Dermis blood vessel endothelial cell (primary cell): ENCODE data around the gene B4GALT5. TPM values are rescaled to one million over a fixed set of nuclear protein-coding genes. Genes with fewer than 3 reads are reported as not detected.
A peak's percentile ranks its signal among the peaks of the same experiment; 100 is the strongest.
"Not testable (repeated sequence)": the region's sequence is repeated elsewhere in the genome, so short reads cannot be mapped to it uniquely, and the experiment has no call there.

Experiments used
- DNase-seq: peaks from one replicate; pipeline ENCODE4 v3.0.0; 2010
- total RNA-seq: library from RNA; depleted of rRNA; stranded (reverse); fragments of >200 nt; gene quantifications from 2 replicates; pipeline ENCODE4 v1.2.3, GENCODE V29; 2014

B4GALT5 gene
- total RNA-seq, 1 donor from 2014 or later: 63.3 TPM

DNA sequence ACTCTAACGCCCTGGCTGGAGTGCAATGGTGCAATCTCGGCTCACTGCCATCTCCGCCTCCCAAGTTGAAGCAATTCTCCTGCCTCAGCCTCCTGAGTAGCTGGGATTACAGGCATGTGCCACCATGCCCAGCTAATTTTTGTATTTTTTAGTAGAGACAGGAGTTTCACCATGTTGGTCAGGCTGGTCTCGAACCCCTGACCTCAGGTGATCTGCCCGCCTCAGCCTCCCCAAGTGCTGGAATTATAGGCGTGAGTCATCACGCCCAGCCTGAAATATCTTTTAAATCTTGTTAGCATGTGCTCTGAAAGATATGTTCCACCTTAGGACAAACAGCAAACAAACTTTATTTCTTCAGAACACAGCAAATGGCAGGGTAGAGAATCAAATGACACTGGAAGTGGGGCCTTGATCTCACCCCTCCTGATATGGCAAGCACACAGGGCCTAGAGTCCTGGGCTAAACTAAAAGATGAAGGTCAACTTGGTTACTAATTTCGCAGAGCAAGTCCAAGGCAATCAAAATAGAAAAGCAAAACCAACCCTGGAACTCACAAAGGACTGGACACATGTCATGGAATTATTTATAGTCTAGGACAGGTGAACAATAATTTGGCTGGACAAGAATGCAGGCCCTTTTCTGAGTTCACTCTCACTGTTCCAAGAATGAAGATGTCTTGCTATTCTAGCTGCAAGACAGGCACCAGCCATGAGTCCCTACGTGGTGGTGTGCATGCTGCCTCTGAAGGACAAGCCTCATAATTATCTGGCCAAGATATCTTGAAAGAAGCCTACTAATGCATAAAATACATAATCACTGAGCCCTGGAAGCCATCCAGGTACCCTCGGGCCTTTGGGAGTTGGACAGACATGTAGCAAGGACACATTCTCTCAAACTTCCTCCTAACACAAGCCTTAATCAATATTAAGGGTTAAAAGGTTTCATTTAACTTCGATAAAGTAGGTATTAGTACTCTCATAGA is 35.6 kb downstream of the B4GALT5 start:
- DNase-seq: no peak

DNA sequence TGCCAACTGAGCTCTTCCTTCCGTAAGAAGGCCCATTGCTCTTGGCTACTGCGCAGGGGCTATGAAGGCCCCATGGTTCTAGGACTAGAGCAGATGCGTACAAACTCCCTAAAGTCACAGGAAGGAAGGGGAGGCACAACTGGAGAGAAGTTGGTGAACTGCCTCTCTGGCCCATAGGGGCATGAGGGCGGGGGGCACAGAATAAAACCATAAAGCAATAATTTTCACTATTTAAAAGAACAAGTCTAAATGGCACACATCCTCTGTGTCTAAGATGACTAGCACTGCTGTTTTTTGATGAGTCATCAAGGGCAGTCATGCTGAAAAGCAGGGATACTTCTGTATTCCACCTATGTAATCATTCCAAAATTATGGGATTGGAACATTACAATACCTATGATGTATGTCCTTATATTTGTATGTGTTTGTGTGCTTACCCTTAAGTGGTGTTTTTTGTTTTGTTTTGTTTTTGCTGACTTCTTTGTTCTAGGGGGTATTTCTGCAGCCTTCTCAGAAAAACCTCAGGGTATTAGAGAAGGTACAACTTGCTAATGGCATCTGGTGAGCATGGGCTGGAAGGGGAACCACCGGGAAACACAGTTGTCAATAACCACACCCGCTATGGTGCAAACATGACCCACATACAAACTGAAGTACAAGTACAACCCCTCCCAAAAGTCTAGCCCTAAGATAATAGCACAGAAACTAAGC is 36.9 kb downstream of the B4GALT5 start:
- peak; percentile 47 for DNase-seq

DNA sequence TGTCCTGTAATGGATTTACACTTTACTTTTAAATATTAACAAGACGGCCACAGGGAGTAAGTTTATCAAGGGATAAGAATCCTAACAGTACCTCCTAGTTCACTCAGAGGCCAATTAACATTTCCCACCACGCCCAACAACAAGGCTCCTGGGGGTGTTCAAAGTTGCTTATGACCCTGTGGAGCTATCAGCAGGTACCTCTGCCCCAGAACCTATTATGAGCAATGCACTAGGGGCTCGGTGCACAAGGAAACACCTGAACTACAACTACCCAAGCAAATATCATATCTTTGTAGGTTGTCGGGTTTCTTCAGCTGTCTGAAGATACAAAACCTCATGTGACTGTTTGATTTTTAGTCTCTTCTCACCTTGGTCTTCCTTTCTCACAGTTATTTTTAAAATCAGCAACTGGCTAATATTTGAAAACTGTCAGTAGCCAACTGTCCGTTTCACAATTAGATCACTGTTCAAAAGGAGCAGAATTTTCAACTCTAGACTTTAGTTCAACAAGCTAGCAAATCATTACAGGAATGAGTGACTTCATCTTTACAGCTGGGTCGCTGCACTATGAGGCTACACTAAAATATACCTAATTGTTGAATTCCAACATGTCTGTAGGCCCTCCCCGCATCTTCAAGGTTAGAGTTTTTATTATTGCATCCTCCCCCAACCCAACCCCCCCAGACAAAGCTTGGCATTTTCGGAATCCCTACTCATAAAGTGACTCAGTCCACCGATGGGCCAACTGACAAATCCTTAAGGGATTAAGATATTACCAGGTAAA is 38.1 kb downstream of the B4GALT5 start:
- no peak for DNase-seq

DNA sequence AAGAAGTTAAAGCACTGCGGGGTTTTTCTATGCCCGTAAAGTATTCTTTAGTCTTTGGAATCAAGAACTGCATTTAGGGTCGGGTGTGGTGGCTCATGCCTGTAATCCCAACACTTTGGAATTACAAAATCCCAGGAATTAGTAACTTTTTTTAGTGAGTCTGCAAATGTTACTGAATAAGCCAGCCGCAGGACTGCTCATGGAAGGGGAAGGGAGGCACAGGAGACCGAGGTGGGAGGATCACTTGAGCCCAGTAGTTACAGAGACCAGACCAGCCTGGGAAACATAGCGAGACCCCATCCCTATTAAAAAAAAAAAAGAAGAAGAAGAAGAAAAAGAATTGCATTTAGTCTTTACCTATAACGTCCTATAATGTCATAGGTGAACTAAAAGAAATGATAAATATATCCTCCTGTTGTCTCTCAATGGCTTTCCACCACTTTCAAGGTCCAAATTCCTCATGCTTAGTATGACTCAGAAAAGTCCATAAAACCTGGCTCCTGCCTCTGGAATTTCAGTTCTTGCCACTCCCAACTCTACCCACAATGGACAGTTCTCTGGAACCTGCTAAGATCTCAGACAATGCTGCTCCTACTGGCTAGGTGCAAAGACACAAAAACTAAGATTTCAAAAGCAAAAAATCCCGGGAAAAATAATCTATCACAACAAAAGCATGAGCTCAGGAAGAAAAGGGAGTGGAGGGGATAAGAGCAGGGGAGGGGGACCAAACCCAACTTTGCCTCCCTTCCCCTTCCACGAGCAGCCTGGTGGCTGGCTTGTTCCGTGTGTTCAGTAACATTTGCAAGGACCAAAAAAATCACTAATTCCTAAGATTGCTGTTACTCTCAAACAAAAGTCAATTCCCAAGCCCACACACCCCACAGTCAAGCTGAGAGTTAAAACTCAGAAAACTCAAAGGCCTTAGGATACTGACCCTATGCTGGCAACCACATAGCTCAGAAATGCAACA is 39.0 kb downstream of the B4GALT5 start:
- peak; percentile 60 for DNase-seq

DNA sequence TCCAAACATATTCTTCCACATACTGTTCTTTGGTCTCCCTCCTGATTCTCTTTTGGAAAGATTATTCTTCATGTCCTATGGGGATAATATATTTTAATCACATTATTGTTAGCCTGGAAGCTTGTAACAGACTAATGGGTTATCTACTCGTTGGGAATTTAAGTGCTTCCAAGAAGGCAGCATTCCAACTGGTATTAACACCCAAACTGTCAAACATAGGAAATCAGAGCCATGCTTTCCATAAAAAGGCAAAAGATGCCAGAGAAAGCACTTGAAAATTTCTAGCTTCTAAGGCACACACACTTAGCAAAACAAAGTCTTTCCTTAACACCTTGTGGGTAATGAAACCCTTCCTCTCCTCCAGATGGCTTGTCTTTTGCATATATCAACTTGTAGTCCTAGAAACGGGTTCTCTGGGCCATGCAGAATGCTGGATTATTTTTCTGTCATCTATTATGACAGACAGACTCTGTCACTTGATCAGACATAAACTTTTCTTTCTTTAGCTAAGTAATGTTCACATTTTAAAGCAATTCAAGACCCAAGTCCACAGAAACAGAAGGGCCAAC is 41.5 kb downstream of the B4GALT5 start:
- no peak for DNase-seq

DNA sequence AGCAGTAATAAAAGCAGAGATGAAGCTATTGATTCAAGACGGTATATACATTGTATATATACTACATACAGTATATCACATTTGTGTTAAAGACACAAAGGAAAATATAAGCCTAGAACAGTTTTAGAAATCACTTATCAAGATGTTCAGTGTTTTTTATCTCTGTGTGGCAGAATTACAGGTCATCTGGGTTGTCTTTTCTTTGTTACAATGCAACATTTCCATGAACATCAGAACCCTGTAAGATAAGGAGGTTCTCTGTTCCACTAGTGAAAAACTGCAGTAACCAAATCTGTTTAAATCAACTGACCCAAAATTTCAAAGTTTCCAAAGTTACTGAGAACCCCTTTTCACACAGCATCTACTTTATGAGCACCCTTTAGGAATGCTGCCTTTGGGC is 42.2 kb downstream of the B4GALT5 start:
- DNase-seq: no peak

DNA sequence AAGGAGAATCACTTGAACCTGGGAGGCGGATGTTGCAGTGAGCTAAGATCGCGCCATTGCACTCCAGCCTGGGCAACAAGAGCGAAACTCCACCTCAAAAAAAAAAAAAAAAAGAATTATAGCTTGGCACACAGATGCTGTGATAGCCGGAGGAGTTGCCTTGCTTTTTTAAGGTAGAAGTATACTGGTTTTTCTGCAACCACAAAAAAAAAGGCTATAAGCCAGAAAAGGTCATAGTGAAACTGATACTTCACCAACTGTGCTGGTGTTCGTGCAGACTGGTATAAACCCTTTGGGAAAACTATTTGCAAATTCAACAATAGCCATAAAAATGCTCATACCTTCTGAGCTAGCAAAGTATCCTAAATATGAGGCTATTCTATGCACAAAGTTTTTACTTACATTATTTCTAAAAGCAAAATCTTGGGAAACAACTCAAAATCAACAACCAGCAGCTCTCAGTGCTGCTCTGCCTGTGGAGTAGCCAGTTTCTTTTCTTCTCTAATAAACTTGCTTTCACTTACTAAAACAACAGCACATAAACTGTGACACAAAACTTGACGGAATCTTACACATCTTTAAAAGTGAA is 44.0 kb downstream of the B4GALT5 start:
- DNase-seq: no peak

DNA sequence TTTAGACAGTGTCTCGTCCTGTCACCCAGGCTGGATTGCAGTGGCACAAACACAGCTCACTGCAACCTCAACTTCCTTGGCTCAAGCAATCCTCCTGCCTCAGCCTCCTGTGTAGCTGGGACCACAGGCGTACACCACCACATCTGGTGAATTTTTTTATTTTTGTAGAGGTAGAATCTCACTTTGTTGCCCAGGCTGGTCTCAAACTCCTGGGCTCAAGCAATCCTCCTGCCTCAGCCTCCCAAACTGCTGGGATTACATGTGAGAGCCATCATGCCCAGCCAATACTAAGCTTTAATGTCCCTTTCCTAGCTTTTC is 44.8 kb downstream of the B4GALT5 start:
- DNase-seq: not testable (repeated sequence)

DNA sequence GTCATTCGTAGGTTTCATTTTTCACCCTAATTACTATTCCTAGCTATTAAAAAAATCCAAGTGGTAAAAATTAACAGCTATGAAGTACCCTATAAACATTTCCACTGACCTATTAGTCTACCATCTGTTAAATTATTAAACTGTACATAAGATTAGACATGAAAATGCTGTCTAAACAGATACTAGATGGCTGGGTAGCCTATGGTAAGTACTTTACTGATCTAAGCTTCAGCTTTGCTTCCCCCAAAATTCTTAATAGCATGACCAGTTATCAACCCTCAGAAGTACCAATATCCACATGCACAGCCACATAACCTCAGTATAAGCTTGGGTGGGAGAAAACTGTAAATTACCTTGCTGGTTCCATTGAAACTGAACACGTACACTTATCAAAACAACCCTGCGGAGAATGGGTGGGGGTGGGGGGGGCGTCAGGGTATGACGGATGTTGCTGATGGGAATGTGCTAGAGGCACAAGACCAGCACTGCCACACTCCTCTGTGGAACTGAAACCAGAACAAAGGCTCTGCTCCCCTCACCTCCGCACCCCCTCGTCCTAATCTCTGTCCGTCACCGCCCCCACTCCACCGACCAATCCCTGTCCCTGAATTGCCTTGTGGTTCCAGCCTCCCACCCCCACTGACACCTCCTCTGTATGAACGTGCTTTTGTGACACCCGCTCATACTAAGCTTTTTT is 45.3 kb downstream of the B4GALT5 start:
- DNase-seq: no peak

DNA sequence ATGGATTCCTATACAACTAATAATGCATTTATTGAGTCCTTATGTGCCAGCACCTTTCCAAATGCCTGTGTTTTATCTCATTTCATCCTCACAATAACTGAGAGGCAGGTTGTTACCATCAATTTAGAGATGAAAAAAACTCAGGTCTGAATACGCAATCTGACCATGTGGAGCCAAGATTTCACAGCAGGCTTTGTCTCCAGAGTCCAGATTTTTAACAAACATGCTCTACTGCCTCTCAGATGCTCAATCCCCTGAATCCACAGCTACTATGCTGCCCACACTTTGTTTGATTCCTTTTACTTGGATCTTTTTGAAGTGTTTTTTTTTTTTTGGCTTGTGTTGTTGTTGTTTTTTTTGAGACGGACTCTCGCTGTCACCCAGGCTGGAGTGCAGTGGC is 46.8 kb downstream of the B4GALT5 start:
- no peak for DNase-seq

DNA sequence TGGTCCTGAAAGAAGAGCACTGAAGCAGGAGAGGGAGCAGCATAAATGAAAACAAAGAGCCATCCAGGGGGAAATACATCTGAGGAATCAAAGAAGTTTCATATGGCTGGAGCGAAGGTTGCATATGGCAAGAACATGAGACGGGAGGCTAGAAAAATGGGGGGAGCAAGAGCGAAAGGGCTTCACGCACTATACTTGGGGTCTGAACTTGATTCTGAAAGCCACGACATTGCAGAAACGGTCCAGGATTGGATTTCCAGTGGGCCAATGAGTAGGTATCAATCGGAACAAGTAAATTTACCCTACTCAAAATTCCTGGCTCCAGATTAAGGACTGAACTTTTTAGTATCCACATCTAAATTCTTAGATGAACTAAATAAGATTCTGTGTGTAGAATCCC is 47.9 kb downstream of the B4GALT5 start:
- DNase-seq: no peak

DNA sequence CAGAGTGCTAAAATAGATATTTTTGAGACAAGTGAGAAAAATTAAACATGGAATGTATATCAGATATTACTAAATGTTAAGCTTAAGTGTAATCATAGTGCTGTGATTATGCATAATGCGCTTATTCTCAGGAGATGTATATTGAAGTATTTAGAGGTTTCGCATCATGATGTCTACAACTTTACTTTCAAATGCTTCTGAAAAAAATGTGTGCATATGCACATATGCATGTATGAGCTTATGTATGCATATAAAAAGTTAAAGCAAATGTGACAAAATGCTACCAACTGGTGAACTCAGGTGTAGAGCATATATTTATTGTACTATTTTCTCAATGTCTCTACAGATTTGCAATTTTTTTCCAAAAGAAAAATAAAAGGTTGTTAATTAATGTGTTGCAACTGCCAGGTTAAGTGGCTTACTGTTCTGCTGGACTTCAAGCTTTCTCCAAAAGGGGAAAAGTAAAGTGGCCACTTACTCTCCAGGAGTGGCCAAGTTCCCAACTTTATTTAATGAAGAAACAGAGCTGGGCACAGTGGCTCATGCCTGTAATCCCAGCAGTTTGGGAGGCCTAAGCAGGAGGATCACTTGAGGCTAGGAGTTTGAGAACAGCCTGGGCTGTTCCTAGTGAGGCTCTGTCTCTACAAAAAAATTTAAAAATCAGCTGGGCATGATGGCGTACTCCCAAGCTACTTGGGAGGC is 48.9 kb downstream of the B4GALT5 start:
- no peak for DNase-seq

DNA sequence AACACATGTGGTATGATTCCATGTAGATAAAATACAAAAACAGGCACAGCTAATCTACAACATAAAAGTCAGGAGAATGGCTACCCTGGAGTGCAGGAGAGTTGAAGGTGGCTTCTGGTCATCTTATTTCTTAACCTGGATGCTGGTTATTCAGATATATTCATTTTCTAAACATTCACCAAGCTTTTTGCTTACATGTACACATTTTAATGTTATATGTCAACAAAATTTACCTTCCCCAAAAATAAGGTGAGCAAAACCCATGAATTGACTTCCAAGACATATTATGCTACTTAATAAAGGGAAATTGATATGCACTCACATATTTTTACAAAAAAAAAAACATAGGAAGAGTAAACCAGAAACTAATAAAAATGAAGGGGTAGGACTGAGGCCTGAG is 50.6 kb downstream of the B4GALT5 start:
- no peak for DNase-seq

DNA sequence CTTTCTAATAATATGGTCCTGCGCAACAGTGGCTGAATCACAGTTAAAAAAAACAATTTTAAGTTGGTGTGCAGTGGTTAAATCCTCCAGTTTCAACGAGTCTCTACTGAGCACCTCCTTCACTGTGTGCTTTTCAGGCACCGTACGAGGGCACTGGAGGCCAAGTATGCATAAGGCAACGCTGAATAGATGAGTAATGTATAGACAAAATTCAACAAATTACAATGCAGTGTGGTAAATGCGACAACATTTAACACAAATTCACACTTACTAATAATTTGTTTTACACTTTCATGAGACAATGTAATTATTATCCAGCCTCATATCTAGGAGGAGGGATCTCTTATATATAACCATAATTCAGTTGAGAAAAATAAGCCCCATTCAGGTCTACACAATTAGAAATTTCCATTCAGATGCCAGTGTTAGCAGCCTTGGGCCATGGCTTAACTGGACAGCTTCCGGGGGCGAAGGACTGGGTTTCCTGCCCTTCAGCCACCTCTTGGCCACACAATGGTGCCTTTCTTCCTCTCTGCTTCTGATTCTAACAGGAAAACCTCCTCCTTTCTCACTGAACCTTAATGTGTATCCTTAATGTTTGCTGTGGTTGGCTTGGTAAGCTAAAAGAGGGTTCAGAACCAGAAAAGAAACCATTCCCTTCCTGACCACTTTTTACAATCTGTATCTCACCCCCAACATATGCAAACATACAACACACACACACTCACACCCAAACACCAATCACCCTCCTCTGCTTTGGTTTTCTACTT is 51.9 kb downstream of the B4GALT5 start:
- peak; percentile 56 for DNase-seq

DNA sequence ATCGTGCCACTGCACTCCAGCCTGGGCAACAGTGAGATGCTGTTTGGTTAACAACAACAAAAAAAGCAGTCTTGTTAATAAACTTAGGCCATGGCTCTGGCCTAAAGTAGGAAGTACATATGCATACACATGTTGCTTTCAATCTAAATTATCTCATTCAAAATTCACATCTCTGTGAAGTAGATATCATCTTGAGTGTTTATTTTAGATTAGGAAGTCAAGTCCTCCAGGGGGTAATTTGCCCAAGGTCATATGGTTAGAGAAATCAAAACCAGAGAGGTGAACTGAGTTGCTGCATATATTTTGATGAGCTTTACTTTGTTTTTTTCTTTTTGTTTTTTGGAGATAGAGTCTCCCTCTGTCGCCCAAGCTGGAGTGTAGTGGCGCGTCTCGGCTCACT is 52.8 kb downstream of the B4GALT5 start:
- no peak for DNase-seq

DNA sequence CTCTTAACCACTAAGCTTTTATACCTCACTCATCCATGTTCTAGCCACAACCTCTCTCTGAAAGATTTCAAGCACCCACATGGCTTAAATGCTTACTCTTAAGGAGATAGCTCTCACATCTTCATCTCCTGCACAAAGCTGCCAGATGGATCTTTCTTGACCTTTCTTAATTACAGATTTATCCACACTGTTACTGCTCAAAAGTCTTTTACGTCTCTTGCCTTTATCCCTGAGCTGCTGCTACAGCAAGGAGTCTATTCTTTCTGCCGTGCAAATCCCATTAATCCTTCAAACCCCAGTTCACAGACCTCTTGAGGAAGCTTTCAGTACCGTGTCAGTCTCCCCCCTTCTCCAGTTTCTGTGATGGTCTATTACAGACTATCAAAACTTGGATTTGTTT is 54.6 kb downstream of the B4GALT5 start:
- no peak for DNase-seq

DNA sequence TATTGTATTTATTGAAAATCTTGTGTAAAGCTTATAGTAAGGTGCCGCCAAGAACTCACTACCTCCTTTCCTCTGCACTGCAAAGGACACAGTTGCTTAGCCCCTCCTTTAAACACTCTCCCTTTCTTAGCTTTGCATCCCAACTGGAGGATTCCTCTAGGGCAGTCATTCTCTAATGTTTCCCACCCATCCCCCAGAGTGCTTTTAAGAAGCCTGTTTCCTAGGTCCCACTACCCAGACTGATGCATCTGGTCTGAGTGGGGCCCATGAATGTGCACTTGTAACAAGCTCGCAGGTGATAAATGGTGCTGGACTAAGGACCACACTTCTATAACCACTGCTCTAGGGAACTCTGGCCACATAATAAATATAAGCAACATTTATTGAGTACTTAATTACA is 55.2 kb downstream of the B4GALT5 start:
- no peak for DNase-seq

DNA sequence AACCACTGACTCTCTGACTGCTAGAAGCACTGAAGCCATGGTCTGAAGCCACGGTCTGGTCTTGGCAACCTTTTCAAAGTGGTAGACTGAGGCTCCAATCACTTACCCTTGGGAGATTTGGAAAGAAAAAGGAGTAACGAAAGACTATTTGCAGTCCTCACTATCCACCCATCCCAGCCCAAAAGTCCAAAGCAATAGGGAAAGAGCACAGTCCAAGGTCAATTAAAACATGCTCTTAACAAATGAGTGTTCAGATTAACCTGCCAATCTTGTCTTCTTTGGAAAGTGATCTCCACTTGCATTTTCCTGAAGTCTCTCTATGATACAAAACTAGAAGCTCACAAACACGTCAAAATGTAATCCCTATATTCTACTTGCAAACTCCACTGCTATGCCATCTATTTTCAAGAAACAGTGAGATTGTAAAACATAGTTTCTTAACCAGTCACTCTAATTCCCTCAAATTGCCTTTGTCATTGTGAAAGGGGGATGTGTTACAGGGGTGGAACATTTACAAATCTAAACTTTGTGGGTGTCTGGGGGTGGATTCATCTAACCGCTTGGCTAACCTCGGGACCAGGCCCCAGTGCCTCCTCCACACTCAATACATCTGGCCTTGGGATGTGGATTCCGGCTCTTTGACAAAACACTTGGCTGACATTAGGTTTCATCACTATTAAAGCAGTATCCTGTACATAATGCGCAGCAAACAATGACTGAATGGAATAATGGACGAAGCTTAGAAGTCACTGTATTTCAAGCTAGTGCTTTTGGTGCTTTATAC is 56.4 kb downstream of the B4GALT5 start:
- DNase-seq: peak; percentile 14
